ENCODE data around the gene LRRC34.

LRRC34 gene

GRCh38 chr3:169812332-169813235, at the start of gene LRRC34, which contains the start of gene LRRIQ4:
Gene LRRC34 (minus strand): TSS chr3:169812904. CDS start chr3:169812548, 356 bp downstream.
Gene LRRIQ4 (plus strand): TSS chr3:169812870. CDS start chr3:169821922, 9,052 bp downstream.
- peak; percentile 86 for DNase-seq

GRCh38 chr3:169861871-169862270, 49.2 kb upstream of the LRRC34 start:
- no peak for DNase-seq

GRCh38 chr3:169857811-169858210, 45.1 kb upstream of the LRRC34 start:
- no peak for DNase-seq

- no peak for DNase-seq
These were observed 42.8 kb upstream of the LRRC34 start for GRCh38 chr3:169855514-169855913.

GRCh38 chr3:169850618-169851017, 37.9 kb upstream of the LRRC34 start:
- DNase-seq, result no peak

GRCh38 chr3:169848741-169849140, 36.0 kb upstream of the LRRC34 start:
- DNase-seq, result no peak

- no peak for DNase-seq
These were observed 35.2 kb upstream of the LRRC34 start for GRCh38 chr3:169847896-169848295.

- DNase-seq, result no peak
These were observed 33.9 kb upstream of the LRRC34 start for GRCh38 chr3:169846458-169847193.

GRCh38 chr3:169842960-169843359, 30.3 kb upstream of the LRRC34 start:
- DNase-seq, result no peak

GRCh38 chr3:169841171-169841570, 28.5 kb upstream of the LRRC34 start:
- DNase-seq, result no peak

GRCh38 chr3:169838511-169839030, 25.9 kb upstream of the LRRC34 start:
- DNase-seq, result no peak

GRCh38 chr3:169836942-169837275, 24.2 kb upstream of the LRRC34 start:
- DNase-seq, result no peak

GRCh38 chr3:169836078-169836941, 23.6 kb upstream of the LRRC34 start:
- no peak for DNase-seq

- DNase-seq, result no peak
These were observed 22.8 kb upstream of the LRRC34 start for GRCh38 chr3:169835533-169835932.

- no peak for DNase-seq
These were observed 15.0 kb upstream of the LRRC34 start for GRCh38 chr3:169827712-169828111.

- no peak for DNase-seq
These were observed 12.6 kb upstream of the LRRC34 start for GRCh38 chr3:169825316-169825715.

GRCh38 chr3:169822983-169823382, 10.3 kb upstream of the LRRC34 start:
- no peak for DNase-seq

- DNase-seq, result no peak
These were observed 9.8 kb upstream of the LRRC34 start for GRCh38 chr3:169822540-169822939.

- no peak for DNase-seq
These were observed 9.4 kb upstream of the LRRC34 start for GRCh38 chr3:169822091-169822490.

- DNase-seq, result no peak
These were observed 5.6 kb upstream of the LRRC34 start for GRCh38 chr3:169818316-169818715.

- DNase-seq, result no peak
These were observed 3.0 kb upstream of the LRRC34 start for GRCh38 chr3:169815590-169816150.

GRCh38 chr3:169813757-169814517, 1.2 kb upstream of the LRRC34 start:
- DNase-seq, result peak; percentile 82

Data from activated CD8-positive, alpha-beta memory T cell treated with anti-CD3 and anti-CD28 coated beads, Interleukin-2, amount 50 U/mL, for 48 hours (primary cell).